ENCODE data around the gene RAB8B.

GRCh38 chr15:63244399-63244798, 55.0 kb downstream of the RAB8B start:
- TF ChIP-seq CHD4 (IDR thresholded peaks at IDR 0.05) (no peak), CTCF (IDR thresholded peaks at IDR 0.05 in 2 of 3, conservative IDR thresholded peaks at IDR 0.05 in 1 of 3; ENCODE audit: control insufficient read depth in 2 of 3, extremely low read depth in 1 of 3, insufficient read depth in 1 of 3, low read depth in 3 of 3, low read length in 3 of 3) (no peak), TBL1XR1 (IDR thresholded peaks at IDR 0.05; ENCODE audit: low read depth, low read length) (no peak), IRF3 (IDR thresholded peaks at IDR 0.05) (no peak), EZH2 (IDR thresholded peaks at IDR 0.05; ENCODE audit: borderline replicate concordance, control insufficient read depth, low read depth, low read length) (no peak)

Data from GM12878 (cell line).